HG02885 (cell line): ENCODE results near the gene SORCS2.

Experiments used
- ATAC-seq: cut with Tn5 transposase; IDR thresholded peaks from one replicate; pipeline ENCODE4 v1.9.1; 2021; ENCODE audit warnings: mild to moderate bottlenecking; ENCODE audit not compliant: unreplicated experiment, poor library complexity

SORCS2 gene

DNA sequence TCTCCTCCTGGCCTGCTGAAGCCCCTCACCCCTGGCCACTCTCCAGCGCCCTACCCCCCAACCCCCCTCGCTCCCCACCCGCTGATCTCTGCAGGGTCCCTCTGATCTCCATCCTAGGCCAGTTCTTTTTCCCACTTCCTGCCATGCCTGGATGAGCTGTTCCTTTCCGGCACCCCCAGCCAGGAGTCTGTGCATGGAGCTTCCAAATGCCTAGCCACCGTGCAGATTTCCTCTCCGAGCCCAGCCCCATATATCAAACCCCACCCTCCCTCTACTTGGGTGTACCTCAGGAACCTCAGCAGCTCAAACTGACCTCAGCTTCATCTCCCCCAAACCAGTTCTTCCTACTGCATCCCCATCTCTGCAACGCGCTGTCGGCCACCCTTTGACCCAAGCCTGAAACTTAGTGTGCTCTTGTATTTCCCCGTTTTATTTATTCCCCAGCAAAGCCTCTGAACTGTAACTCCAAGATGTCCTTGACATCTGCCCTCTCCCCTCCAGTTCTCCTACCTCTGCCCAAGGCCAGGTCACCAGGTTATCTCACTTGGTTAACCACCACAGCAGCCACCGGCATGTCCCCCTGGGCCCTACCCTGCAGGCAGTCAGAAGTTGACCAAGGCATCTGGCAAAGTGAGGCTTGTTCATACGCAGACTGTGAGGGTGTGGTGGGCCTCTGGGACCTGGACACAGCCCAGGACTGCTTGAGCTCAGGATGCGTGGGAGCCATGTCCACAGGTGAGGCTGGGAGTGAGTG, 437.3 kb downstream of the SORCS2 start:
- ATAC-seq, result no peak

DNA sequence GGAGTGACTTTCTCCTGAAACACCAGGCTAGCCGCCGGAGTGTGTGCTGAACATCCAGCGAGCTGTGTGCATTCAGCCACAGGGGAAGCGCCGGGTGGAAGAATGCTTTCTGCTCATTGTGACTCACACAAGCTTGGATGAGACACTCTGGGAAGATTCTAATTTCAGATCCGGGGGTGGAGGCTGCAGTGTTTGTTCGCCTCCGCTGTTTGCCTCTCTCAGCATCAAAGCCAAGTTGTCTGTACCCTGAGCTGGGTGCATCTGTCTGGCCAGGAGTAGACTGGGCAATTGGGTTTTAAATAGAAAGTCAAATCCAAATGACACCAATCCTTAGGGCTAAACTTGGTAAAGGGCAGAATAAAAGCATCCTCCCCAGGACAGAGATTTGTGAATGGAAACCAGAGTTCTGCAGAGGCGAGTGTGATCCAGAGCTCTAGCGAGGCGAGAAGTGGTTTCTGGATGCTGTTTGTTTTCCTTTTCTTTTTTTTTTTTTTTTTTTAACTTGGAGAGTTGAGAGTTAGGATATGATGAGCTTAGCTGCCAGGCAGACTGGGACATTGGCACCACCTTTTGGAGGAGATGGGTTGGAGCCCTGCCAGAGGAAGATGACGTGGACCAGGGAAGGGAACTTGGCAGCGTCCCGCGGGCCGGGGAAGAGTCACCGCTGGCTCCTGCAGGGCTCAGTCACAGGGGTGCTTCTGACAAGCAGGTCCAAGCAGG, 438.4 kb downstream of the SORCS2 start:
- ATAC-seq, result no peak

DNA sequence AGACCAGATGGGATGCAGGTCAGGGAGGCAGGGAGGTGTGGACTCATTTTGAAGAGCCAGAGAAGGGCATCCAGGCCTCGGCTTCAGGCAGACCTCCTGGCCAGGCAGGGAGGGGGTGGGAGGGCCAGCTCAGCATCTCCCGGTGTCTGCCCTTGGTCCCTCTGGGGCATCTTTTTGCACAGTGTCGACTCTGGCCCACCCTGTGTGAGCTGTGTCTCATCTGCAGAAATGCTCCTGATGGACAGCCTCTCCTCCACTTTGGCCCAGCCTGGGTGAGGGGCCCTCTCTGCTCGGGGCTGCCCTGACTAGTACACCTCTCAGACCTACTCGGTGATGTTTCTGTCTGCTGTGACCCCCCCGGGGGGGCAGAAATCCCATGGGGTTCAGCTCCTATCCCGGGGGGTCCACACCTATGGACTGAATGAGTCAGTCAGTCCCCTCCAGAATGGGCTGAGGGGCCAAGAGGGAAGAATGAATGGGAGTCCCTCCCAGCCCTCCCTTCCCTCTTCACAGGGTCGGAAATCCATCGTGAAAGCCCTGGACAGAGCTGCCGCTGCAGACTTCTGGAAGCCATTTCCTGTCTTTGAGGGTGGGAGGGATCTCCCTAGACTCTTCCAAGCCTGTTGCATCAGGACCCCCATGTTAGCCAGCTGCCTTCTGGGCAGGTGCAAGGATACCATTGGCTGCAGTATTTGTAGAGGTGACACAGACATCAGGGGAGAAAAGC, 439.1 kb downstream of the SORCS2 start:
- no peak for ATAC-seq

DNA sequence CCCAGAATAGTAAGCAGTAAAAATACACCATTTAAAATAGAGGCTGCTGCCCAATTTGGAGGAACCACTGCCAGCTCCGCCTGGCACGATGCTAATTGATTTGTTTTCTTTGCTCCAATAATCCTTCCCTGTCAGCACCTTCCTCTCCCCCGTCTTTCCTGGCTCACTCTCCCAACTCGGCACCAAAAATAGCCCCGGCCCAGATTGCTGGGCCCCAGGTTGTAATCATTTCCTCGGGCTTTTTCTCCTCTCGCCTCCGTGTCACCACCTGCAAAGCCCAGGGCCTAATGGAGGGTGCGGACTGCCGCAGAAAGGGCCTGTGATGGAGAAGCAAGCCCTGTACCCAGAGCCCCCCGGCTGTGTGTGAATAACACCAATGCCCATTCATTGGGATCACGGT, 440.0 kb downstream of the SORCS2 start:
- ATAC-seq, result no peak

DNA sequence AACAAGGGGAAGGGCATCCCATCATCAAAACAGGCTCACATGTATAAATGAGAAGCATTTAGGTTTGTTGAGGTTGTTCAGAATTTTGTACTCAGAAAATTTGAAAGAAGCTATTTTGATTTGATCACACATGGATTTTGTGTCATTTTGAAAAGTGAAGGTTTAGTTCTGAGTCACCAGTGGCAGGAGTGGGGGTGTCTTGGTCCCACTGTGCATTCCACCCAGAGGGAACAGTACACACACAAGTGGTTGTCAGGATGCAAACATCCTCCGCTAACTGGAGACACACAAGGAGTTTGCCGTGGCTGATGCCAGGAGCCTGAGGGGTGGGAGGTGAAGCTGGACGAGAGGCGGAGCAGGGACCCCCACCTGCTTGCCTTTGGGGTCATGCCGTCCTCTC, 440.6 kb downstream of the SORCS2 start:
- no peak for ATAC-seq

DNA sequence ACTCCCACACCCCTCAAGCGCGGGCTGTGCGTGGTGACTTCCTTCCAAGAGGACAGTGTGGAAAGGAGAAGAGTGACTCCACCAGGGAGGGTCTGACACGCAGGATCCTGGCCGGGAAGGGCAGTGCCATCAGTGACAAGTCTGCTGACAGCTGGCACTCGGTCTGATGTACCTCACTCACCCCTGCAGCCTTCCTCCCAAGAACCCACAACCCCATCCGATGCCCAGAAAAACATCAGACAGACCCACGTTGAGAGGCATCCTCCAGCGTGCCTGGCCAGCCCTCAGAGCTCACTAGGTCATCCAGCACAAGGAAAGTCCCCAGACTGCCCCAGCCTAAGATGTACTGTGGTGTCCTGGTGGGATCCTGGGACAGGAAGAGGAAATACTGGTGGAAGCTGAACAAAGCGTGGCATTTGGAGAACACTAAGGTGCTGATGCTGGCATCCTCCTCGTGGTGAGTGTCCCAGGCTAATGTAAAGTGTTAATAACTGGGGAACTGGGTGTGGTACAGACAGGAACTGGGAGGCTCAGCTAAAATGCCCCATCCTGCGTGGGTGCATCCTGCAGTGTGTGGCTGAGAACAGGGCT, 442.4 kb downstream of the SORCS2 start:
- ATAC-seq, result no peak

DNA sequence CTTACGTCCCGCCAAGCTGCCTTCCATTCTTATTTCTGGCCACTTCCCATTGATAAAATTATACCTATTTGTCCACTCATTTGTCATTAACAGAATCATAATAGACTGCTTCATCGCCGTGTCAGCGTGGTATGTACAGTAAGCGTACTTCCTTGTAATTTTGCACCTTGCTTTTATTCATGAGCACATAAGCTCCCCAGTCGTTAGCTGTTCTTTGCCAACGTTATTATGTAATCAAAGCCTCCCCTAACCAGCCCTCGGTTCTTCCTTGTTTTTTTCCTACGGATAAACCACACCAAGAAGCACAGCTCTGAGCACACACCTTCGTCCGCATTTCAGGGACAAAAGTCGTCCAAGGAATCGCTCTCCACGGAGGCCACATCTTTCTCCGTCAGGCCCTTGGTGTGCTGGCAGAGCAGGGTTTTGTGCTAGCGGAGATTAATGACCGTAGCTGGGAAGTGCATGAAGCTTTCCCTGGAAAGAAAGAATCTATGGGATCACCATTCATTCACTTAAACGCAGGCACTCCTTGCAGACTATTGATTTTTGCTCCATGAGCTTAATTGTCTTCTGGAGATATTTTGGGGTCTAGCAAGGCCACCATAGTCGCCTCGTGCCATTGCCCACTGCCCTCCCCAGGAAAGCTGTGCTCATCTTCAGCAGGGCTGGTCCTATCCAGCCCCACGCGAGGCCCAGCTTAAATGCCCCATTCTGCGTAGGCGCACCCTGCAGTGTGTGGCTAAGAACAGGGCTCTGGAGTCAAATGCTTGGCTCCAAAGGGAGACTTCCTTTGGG, 443.3 kb downstream of the SORCS2 start:
- ATAC-seq, result no peak

DNA sequence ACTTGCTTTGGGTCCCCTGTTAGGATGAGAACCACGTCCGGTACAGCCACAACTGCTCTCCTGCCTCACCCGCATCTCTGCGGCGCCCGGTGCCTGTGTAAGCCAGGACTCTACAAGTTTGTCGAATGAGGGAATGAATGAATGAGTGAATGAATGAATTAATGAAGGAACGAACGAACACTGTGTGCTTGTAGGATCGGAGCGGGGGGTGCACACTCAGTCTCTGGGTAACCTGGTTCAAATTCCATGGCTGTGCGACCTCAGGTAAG, 443.8 kb downstream of the SORCS2 start:
- no peak for ATAC-seq

DNA sequence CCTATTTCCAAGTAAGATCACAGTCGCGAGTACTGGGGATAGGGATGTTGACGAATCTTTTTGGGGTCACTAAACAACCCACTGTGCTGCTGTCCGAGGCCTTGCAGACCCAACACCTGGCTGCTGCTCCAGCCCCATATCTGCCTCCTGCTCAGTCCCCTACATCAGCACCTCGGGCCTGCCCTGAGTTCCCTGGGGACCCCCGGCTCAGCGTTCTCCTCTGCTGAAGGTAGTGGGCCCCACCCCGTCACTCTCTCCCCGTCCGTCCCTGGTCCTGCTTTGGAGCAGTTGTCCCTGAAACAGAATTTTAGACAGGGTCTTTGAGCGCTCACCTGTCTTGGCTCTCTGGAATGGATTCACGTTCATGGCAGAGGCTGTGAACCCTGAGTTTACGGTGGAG, 444.8 kb downstream of the SORCS2 start:
- ATAC-seq, result no peak

DNA sequence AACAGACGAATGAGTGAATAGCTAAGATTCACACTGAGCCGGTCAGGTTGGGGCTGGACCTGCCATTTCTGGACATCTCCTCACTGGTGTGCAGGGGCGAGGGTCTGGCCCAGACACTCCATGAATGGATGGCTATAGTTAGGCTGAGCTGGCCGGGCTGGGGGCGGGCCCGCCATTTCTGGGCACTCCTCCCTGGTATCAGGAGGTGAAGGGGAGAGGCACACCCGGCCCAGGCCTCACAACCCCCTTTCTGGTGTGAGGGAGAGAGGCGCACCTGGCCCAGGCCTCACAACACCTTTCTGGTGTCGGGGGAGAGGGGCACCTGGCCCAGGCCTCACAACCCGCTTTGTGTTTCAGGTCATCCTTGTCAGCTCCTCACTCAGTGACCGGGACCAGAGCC, 445.6 kb downstream of the SORCS2 start:
- no peak for ATAC-seq

DNA sequence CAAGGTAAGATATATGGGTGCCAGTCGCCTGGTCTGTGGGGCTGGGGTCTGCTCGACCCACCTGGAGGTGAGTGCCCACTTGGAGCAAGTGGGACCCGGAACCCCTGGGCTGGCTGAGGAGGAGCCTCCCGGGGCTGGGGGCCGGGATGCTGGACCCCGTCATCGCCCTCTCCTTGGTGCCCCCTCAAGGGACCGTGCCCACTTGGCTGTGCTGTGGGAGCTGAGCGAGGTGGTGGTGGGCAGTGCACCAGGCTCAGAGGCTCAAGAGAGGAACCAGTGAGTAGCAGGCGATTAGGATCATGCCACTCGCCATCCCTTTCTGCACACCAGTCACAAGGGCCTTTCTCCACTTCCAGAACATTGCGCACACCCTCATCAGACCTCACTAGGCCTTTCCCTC, 446.2 kb downstream of the SORCS2 start:
- ATAC-seq, result no peak

DNA sequence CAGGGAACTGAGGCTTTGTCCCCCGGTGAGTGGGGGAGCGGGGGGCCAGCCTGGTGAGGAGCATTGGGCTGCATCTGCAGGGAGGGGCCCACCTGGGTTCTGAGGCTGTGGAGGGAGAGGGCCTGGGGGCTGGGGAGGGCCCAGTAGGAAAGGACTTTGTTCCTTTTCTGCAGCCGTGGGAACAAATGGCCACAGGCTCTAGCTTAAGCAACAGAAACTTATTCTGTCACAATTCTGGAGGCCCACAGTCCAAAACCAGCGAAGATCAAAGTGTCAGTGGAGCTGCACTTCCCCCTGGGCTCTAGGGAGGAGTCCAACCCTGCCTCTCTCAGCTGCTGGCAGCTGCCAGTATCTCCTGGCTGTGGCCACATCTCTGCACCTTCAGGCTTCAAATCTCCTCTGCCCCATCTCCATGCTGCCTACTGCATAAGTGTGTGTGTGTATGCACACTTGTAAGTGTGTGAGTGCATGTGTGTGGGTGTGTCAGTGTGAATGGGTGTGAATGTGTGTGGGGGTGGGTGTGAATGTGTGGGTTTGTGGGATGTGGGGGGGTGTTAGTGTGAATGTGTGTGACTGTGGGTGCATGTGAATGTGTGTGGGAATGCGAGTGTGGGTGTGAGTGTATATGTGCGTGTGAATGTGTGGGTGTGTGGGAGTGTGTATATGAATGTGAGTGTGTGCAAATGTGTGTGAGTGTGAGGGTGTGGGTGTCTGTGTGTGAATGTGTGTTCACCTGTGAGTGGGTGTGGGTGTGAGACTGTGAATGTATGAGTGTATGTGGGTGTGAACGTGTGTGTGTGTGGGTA, 446.8 kb downstream of the SORCS2 start:
- ATAC-seq, result no peak

DNA sequence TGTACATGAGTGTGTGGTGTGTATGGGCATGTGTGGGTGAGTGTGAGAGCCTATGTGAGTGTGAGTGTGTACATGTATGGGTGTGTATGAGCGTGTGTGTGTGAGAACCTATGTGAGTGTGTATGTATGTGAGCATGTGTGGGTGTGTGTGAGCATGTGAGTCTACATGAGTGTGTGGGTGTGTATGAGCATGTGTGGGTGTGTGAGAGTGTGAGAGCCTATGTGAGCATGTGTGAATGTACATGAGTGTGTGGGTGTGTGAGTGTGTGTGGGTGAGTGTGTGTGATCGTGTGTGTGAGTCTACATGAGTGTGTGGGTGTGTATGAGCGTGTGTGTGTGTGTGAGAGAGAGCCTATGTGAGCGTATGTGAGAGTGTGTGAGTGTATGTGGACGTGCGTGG, 447.8 kb downstream of the SORCS2 start:
- no peak for ATAC-seq

DNA sequence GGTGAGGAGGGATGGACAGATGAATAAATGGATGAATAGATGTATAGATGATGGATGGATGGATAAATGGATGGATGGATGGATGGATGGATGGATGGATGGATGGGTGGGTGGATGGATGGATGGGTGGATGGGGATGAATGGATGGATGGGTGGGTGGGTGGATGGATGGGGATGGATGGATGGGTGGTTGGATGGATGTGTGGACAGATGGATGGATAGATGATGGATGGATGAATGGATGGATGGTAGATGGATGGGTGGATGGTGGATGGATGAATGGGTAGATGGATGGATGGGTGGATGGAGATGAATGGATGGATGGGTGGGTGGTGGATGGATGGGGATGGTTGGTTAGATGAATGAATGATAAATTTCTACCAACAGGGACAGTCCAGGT, 449.4 kb downstream of the SORCS2 start:
- no peak for ATAC-seq

DNA sequence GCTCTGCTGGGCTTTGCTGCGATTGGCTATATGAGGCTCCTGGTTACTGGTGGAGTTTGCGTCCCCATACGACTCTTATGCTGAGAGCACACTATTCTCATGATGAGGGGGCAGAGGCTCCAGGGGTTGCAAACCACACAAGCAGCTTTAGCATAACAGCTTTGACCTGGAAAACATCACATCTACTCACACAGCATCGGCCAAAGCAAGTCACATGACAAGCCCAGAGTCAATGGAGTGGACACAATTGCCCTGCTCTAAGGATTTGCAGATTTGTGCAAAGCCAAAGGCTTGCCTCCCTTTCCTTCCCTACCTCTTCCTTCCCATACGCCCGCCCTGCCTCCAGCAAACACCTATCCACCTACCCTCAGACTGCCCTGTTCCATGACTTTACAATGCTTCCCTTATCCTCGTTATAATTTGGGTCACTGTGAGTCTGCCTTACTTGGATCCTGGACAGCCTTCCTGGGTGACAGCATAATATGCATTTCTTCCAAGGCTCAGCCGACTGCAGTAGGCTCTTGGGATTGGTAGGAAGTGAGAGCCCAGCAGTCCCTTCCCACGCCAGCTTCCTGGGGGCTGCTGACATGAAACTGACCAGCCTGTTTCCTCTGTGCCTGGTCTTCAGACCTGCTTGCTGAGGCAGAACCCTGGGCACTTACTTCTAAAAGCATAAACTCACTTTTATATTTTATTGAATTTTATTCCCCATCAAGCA, 450.6 kb downstream of the SORCS2 start:
- ATAC-seq, result no peak

DNA sequence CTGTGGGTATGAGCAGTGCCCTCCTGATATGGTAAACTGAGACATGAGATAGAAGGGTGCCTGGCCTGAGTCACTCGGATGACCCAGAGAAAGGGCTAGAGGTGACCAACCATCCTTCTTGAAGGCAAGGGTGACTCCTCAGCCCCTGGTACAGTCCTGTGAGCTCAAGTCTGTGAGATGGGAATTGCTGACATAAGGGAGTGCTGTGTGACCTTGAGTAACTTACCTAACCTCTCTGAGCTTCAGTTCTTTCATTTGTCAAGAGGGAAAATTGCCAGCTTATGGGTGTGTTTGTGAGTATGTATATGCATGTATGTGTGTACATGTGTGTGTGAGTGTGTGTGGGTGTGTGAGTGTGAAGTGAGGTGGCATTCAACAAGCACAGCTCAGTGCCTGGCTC, 452.8 kb downstream of the SORCS2 start:
- ATAC-seq, result no peak

DNA sequence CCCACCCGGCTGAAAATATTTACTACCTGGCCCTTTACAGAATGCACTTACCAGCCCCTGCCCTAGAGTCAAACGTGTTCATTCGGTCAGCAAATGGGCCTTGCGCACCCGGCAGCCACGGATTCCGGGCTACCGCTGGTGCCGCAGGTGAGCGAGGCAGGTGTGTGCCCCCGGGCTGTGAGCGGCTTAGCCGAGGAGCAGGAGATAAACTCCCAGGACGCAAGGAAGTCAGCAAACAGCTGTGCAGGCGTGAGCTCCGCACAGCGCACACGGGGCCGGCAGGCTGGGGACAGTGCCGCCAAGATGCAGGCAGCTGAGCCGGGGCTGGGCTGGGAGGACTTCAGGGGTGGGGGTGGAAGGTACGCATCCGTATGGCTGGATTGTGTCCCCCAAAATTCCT, 453.6 kb downstream of the SORCS2 start:
- ATAC-seq, result no peak

DNA sequence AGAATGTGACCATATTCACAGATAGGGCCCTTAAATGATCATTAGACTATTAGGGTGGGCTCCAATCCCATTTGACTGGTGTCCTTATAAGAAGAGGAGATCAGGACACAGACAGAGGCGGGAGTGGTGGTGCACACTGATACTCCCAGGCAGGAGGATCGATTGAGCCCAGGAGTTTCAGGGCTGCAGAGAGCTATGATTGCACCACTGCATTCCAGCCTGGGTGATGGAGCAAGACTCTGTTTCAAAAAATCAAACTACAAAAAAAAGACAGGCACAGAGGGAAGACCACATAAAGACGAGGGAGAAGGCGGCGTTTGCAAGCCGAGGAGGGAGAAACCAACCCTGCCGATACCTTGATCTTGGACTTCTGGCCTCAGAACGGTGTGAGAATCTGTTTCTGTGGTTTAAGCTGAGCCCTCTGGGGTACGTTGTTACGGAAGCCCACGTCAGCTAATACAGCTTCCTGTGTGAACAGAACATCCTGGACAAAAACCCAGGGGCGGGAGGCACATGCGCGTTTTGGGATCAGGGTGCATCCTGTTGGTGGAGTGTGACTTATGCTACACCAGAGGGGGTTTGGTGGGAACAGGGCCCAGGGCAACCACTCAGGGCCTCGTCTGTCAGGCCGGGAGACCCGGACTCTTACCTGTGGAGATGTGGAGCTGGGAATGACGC, 454.2 kb downstream of the SORCS2 start:
- ATAC-seq, result no peak

DNA sequence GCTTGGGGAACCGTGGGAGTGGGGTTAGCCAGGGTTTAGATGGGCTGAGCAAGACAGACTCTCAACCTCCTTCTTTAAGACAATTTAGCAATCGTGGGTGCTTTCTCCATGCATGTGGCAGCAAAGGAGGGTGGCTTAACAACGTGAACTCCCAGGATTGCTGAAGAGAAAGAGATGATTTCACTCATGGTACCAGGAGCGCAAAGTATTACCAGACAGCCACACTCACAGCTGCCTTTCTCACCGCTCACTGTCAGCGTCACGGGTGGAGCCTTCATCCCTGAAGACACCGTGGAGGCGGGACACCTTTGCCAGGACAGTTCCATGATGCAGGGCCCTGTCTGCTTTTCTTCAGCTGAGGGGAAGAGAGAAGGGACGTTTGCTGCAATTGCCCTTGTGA, 454.8 kb downstream of the SORCS2 start:
- no peak for ATAC-seq
